Adrenal gland (tissue), 12 donors: ENCODE data around the gene CEP78. TPM values are rescaled to one million over a fixed set of nuclear protein-coding genes. Genes with fewer than 3 reads are reported as not detected.
A peak's percentile ranks its signal among the peaks of the same experiment; 100 is the strongest.

ENCODE experiments used
- DNase-seq, 7 donors: peaks; one replicate each; pipeline ENCODE4 v3.0.0-alpha.2; 2019 to 2020
- H3K27ac ChIP-seq, 5 donors: fragments of 200-600 bp; sonication (generic) in 4 of 5; 1 replicate in 3 of 5; 2 replicates in 2 of 5; pipeline versions ENCODE4 v1.5.1 to v1.8.0; 2016 to 2020; ENCODE audit warnings: mild to moderate bottlenecking in 1 of 5
- H3K27me3 ChIP-seq: fragments of 200-600 bp; 2 replicates; pipeline ENCODE4 v1.8.0; 2021
- H3K36me3 ChIP-seq, 2 donors: fragments of 200-600 bp; replicated peaks in 1 of 2; 1 replicate in 1 of 2; 2 replicates in 1 of 2; pipeline versions ENCODE4 v1.5.1 to v1.8.0; 2018 to 2022
- H3K4me1 ChIP-seq, 2 donors: fragments of 200-600 bp; replicated peaks in 1 of 2; 1 replicate in 1 of 2; 2 replicates in 1 of 2; pipeline versions ENCODE4 v1.5.1 to v1.8.0; 2018 to 2021
- H3K4me3 ChIP-seq, 4 donors: fragments of 200-600 bp; sonication (generic) in 3 of 4; one replicate each; pipeline ENCODE4 v1.5.1; 2016 to 2018
- H3K9me3 ChIP-seq, 3 donors: fragments of 200-600 bp; sonication (generic) in 1 of 3; replicated peaks in 1 of 3; 1 replicate in 2 of 3; 2 replicates in 1 of 3; pipeline versions ENCODE4 v1.5.1 to v1.8.0; 2016 to 2021
- POLR2A ChIP-seq, 2 donors: fragments of 450-650 bp; IDR thresholded peaks; one replicate each; pipeline ENCODE4 v1.6.1; 2017; ENCODE audit warnings: antibody characterized with exemption in 2 of 2, mild to moderate bottlenecking in 2 of 2, moderate library complexity in 1 of 2
- WGBS, 4 donors: extraction: QIAGEN DNeasy Blood & Tissue Kit in 2 of 4; methylation state at CpG; one replicate each; pipeline versions ENCODE4 v1.1.5 to v1.1.7; 2013 to 2017; 5-methylcytosine and 5-hydroxymethylcytosine counted together
- intact Hi-C, 2 donors: fragments of 100-400 bp; cut with DNase I; formaldehyde crosslinking; loops; one replicate each; pipeline versions ENCODE4 v1.14.1 to v1.15.0; 2022 to 2023
- polyA plus RNA-seq, 3 donors: library from polyadenylated mRNA; stranded (reverse); fragments of 200-250 nt in 2 of 3; fragments of 350-450 nt in 1 of 3; fragmentation: Illumina TruSeq in 1 of 3; extraction: RNeasy Lipid Tissue Mini Kit (QIAGEN cat#74804) in 1 of 3; gene quantifications; one replicate each; pipeline ENCODE4 v1.2.3, GENCODE V29; 2013 to 2014
- total RNA-seq, 9 donors: library from RNA; depleted of rRNA in 4 of 9; stranded (reverse); fragments of >200 nt in 4 of 9; fragments of 120-200 nt in 1 of 9; fragmentation: NEBNext Ultra II Directional in 1 of 9; extraction: Animal tissue kit (Norgen Biotek cat#: 25700) in 1 of 9; gene quantifications; one replicate each; pipeline versions ENCODE4 v1.1.0 to v1.2.4, GENCODE V29; 2013 to 2023
- TF ChIP-seq, protein P1 (sequence below), 6 experiments: fragments of 450-650 bp in 4 of 6; fragments of 200-600 bp in 2 of 6; sonication (generic) in 1 of 6; IDR thresholded peaks; 1 replicate in 5 of 6; 2 replicates in 1 of 6; pipeline versions ENCODE4 v1.5.1 to v1.8.0; 2016 to 2021; ENCODE audit warnings: antibody characterized with exemption in 6 of 6, mild to moderate bottlenecking in 2 of 6, moderate library complexity in 1 of 6
- donor health status: healthy with polysubstance abuse.
- donor health status: Bipolar disorder and iron deficiency.
- donor health status: DM: yes; HTN: yes; CAD: no.
- donor health status: DM: no; HTN: no; CAD: no.
- donor health status: DM: no; HTN: no; CAD: no.
- donor health status: DM: yes; HTN: yes; CAD: no.

CEP78 gene
- total and polyA plus RNA-seq, 12 donors, result 5.5 to 18.5 (median 10.0) TPM

DNA sequence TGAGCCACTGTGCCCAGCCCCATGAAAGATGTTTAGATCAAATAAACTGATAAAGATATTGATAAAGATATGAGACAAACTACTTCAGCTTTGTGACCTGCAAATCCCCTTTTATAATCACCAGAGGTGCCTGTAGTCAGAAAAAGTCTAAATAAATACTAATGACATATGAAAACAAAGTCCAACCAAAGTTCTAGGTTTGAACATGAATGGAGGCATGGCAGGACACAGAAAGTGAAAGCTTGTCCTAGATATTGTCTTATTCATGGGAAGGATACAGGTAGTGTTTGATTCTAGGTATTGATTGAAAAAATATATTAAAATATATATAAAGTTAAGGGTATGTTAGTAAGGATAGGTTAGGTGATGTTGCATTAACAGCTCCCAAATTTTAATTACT lies 36.4 kb downstream of the CEP78 start:
- TF ChIP-seq, protein P1, sequence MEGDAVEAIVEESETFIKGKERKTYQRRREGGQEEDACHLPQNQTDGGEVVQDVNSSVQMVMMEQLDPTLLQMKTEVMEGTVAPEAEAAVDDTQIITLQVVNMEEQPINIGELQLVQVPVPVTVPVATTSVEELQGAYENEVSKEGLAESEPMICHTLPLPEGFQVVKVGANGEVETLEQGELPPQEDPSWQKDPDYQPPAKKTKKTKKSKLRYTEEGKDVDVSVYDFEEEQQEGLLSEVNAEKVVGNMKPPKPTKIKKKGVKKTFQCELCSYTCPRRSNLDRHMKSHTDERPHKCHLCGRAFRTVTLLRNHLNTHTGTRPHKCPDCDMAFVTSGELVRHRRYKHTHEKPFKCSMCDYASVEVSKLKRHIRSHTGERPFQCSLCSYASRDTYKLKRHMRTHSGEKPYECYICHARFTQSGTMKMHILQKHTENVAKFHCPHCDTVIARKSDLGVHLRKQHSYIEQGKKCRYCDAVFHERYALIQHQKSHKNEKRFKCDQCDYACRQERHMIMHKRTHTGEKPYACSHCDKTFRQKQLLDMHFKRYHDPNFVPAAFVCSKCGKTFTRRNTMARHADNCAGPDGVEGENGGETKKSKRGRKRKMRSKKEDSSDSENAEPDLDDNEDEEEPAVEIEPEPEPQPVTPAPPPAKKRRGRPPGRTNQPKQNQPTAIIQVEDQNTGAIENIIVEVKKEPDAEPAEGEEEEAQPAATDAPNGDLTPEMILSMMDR (IDR thresholded peaks at IDR 0.05), result no peak
- TF ChIP-seq POLR2A (IDR thresholded peaks at IDR 0.05), result no peak
- Histone ChIP-seq H3K27me3 (no peaks in the 10 kb centered on the region), H3K9me3 (no peaks in the 10 kb centered on the region), H3K36me3 (no peaks in the 10 kb centered on the region), H3K4me1 (peaks cover 0 to under 1% of the 10 kb centered on the region in 2 donors), H3K4me3 (no peak overlapping the region), H3K27ac (no peak overlapping the region)
- no peak for DNase-seq
- intact Hi-C loops, result no loop called here

DNA sequence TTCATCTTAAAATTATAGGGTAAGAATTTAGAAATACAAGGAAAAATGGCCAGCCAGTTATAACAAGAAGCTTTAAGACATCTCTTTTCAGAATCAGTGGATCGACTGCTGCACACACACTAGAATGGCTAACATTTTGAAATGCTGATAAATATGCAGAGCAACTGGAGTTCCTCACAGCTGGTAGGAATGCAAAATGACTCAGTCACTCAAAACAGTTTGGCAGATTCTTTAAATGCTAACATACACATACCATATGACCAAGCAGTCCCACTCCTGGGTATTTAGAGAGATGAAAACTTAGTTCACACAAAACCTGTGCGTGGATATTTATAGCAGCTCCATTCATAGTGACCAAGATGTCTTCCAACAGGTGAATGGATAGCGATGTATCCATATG lies 37.9 kb downstream of the CEP78 start:
- intact Hi-C loops, result no loop called here
- Histone ChIP-seq H3K4me1 (peaks cover 11 to 13% of the 10 kb centered on the region in 2 donors), H3K36me3 (no peaks in the 10 kb centered on the region), H3K9me3 (no peaks in the 10 kb centered on the region), H3K4me3 (no peak overlapping the region), H3K27ac (no peak overlapping the region), H3K27me3 (no peaks in the 10 kb centered on the region)
- TF ChIP-seq, protein P1 (IDR thresholded peaks at IDR 0.05), result no peak
- no peak for TF ChIP-seq POLR2A (IDR thresholded peaks at IDR 0.05)
- DNase-seq, result no peak
- 92 to 97% (median 96%) methylated on average over 3 of the region's 3 CpGs for WGBS, 4 donors

GRCh38 chr9:78278177-78278777 lies 42.4 kb downstream of the CEP78 start:
- Histone ChIP-seq H3K27me3 (no peaks in the 10 kb centered on the region), H3K9me3 (no peaks in the 10 kb centered on the region), H3K4me1 (peaks cover 35 to 38% of the 10 kb centered on the region in 2 donors), H3K36me3 (no peaks in the 10 kb centered on the region), H3K4me3 (no peak overlapping the region), H3K27ac (peak overlapping the region; percentile 45 to 74 (median 57))
- peak in 2 of 7 donors; percentile 24 to 40 for DNase-seq
- intact Hi-C loops, result no loop called here
- TF ChIP-seq POLR2A (IDR thresholded peaks at IDR 0.05), result peak in 1 of 2 donors; percentile 17
- TF ChIP-seq, protein P1 (IDR thresholded peaks at IDR 0.05), result no peak
- 34 to 56% (median 46%) methylated on average over 5 of the region's 5 CpGs for WGBS, 4 donors

DNA sequence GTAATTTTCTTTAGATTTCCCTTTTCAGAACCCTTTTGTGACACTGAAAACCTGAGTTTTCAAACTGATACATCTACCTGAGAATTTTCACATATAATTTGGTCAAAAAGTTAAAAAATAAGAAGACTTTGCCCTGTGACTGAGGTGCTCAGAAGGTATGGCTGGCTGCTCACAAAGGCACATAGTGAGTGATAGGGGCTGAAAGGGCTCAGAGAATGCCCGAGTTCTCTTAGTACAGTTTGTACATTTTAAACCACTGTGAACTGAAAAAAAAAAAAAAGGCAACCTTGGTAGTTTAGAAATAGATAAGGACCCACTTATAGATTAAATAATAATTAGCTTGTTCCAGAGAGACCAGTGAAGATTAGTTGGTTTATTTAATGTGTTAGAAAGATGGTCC lies 42.9 kb downstream of the CEP78 start:
- Histone ChIP-seq H3K36me3 (no peaks in the 10 kb centered on the region), H3K4me3 (no peak overlapping the region), H3K27ac (peak overlapping the region; percentile 45 to 74 (median 57)), H3K27me3 (no peaks in the 10 kb centered on the region), H3K4me1 (peaks cover 35 to 38% of the 10 kb centered on the region in 2 donors), H3K9me3 (no peaks in the 10 kb centered on the region)
- 38 to 47% (median 42%) methylated on average over 1 of the region's 1 CpG for WGBS, 4 donors
- no peak for TF ChIP-seq POLR2A (IDR thresholded peaks at IDR 0.05)
- TF ChIP-seq, protein P1 (IDR thresholded peaks at IDR 0.05), result no peak
- peak in 1 of 7 donors; percentile 32 for DNase-seq
- intact Hi-C loops, result no loop called here
